Stimulated activated memory B cell treated with anti-CD40 and anti-IgM and Interleukin-4, amounts not matched to agents 10 μg/mL and 1 μg/mL and 100 μg/mL, for 72 hours (primary cell): Measurements from ENCODE around the gene POLK.
"Not testable (repeated sequence)": the region's sequence is repeated elsewhere in the genome, so short reads cannot be mapped to it uniquely, and the experiment has no call there.

Experiments used
- ATAC-seq: fragments of 150-1000 bp; cut with Tn5 transposase; 2 replicates; pipeline ENCODE4 v1.10.0; 2021
- H3K27ac Mint-ChIP-seq: one replicate; pipeline ENCODE4 v1.8.0; 2022; ENCODE audit warnings: mild to moderate bottlenecking, mixed read lengths
- H3K27me3 Mint-ChIP-seq: one replicate; pipeline ENCODE4 v1.8.0; 2022; ENCODE audit warnings: mixed read lengths
- H3K36me3 Mint-ChIP-seq: one replicate; pipeline ENCODE4 v1.8.0; 2022; ENCODE audit warnings: mixed read lengths
- H3K4me1 Mint-ChIP-seq: one replicate; pipeline ENCODE4 v1.8.0; 2022; ENCODE audit warnings: mixed read lengths
- H3K4me3 Mint-ChIP-seq: one replicate; pipeline ENCODE4 v1.8.0; 2022; ENCODE audit warnings: mild to moderate bottlenecking, moderate library complexity, mixed read lengths
- H3K9me3 Mint-ChIP-seq: one replicate; pipeline ENCODE4 v1.8.0; 2022; ENCODE audit warnings: mixed read lengths

Gene POLK

DNA sequence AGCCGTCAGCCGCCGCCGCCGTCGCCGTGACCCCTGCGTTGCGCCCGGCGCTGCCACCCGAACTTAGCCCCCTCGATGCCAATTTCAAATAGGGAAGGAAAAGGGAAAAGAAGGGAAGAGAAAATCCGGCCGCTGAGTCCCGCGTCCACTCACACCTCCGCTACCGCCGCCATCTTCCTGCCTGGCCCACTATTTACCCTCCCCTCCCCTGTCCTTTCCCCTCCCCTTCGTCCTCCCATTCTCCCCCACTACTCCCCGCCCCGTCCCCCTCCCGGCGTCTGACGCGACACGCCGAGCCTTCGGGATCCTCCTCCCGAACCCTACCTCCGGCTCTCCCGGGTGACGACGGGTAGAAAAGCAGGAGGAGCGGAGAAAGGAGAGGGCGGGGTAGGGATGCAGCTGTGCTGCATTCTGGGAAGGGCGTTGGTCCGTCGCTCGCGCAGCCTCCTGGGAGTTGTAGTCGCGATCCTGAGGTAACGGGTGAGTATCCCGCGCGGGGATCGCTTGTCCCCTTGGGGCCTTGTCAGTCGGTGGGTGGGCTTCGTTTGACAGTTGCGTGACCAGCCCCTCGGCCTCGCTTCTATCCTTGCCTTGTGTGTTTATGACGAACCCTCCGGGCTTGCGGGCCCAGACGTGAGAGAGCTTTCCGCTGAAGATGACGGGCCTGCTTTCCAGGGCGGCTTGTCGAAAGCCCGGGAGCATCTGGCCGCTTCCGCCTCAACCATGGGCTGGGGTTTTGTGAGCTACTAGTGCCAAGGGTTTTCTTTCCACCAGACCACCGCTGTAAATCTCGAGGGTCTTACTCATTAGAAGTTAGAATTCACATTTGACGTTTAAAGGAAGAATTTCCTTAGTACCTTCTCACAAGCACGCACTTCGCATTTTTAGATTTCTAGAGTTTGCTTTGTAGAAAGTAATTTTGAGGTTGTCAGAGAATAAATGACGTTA lies at the start of gene POLK, which contains the start of gene CERT1:
Gene POLK (plus strand): TSS at position 457 of the 948 bp plus-strand sequence.
Gene CERT1 (minus strand): TSS at position 195 of the 948 bp plus-strand sequence. CDS start 422 bp downstream, outside the sequence.
- Mint-ChIP-seq H3K27ac (peak within 1 kb of the TSS; percentile 92), H3K4me1 (peaks cover 67% of the 10 kb centered on the region), H3K9me3 (no peaks in the 10 kb centered on the region), H3K4me3 (peak within 1 kb of the TSS; percentile 96), H3K27me3 (no peaks in the 10 kb centered on the region), H3K36me3 (peaks cover 12% of the 10 kb centered on the region)
- peak; percentile 97 for ATAC-seq

DNA sequence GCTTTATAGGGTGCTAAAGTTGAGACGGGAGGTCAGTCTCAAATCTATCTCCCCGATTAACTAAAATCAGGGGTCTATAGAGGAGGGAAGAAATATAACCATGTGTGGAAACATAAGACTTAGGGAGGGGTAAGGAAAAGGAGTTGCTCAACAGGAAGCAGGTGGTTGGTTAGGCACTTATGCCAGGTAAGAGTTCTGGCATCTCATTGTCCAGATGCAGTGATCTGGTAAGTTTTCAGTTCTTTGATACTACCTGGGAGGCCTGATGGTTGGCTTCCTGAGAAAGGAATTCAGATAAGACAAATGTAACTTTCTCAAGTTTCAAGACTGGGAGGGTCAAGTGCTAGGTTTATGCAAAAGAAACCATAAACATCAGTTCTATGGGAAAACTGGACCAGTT lies 48.0 kb upstream of the POLK start:
- H3K27me3 Mint-ChIP-seq, result no peaks in the 10 kb centered on the region
- H3K9me3 Mint-ChIP-seq, result peaks cover 2% of the 10 kb centered on the region
- no peak overlapping the region for H3K27ac Mint-ChIP-seq
- H3K4me1 Mint-ChIP-seq, result peaks cover 64% of the 10 kb centered on the region
- peaks cover 37% of the 10 kb centered on the region for H3K36me3 Mint-ChIP-seq
- ATAC-seq, result no peak
- no peak overlapping the region for H3K4me3 Mint-ChIP-seq

DNA sequence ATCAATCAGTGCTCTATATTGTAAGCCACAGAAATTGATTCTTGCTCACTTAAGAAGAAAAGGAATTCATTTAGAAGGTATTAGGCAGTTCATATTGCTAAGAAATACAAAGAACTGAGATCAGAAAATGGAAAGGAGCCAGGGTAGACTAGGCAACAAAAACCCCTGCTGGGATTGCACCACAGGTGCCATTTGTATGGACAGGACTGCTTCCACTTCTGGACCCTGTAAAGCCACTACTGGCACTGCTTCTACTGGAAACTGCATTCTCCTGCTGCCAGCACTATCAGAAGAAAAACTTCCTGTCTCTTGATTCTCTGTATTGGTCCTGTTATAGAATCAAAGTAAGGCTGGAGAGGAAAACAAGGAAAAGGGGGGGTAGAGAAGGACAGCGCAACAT lies 46.2 kb upstream of the POLK start:
- ATAC-seq, result no peak
- Mint-ChIP-seq H3K4me1 (peaks cover 61% of the 10 kb centered on the region), H3K9me3 (peaks cover 10% of the 10 kb centered on the region), H3K36me3 (peaks cover 49% of the 10 kb centered on the region), H3K27me3 (no peaks in the 10 kb centered on the region), H3K27ac (no peak overlapping the region), H3K4me3 (no peak overlapping the region)

DNA sequence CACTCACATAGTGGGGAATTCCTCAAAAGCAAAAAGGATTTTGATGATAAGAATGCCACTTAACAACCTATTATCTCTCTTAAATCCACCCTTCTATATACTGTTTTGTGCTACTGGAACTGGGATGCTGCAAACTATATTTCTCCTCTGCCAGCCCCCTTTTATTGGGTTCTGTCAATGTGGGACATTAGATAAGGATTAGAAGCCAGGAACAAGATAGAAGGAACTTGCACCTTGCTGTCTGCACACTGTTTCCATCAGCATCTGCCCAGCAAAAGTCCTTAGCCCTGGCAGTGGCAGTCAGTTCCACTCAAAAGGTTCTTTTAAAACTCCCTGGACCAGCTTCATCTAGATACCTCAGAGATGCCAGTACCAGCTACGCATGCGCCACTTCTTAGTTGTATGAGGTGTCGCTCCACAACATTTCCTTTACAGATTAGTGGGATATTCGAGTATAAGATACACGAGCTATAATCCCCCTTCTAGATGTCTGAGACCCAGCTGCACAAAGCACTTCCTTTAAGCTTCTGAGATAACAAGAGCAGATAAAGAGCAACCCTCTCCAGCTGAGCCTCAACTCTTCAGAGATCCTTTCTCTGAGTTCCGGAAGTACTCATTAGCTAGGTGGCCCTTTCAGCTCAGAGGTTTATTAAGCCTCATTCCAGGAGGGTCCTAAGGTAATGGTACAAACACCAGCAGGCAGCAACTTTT lies 45.5 kb upstream of the POLK start:
- H3K4me1 Mint-ChIP-seq, result peaks cover 54% of the 10 kb centered on the region
- H3K36me3 Mint-ChIP-seq, result peaks cover 56% of the 10 kb centered on the region
- H3K27me3 Mint-ChIP-seq, result no peaks in the 10 kb centered on the region
- no peak overlapping the region for H3K27ac Mint-ChIP-seq
- no peak overlapping the region for H3K4me3 Mint-ChIP-seq
- ATAC-seq, result no peak
- H3K9me3 Mint-ChIP-seq, result peaks cover 14% of the 10 kb centered on the region

DNA sequence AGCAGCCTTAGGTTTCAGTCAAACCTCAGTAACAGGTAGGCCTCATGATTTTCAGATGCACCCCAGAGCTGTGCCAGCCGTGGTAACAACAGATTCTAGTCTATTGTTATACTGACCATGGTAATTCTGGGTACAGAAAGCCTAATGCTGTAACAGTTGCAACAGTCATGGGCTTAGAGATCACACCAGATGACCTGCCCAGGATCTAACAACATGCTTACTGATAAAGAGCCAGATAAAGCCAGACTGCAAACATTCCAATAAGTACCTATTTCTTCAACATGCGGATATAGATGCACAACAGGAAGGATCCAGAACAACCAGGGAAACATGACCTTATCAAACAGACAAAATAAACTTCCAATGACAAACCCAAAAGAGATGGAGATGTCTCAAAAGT lies 43.1 kb upstream of the POLK start:
- Mint-ChIP-seq H3K4me3 (no peak overlapping the region), H3K4me1 (peaks cover 41% of the 10 kb centered on the region), H3K36me3 (peaks cover 66% of the 10 kb centered on the region), H3K9me3 (peaks cover 14% of the 10 kb centered on the region), H3K27me3 (no peaks in the 10 kb centered on the region), H3K27ac (no peak overlapping the region)
- ATAC-seq, result no peak

DNA sequence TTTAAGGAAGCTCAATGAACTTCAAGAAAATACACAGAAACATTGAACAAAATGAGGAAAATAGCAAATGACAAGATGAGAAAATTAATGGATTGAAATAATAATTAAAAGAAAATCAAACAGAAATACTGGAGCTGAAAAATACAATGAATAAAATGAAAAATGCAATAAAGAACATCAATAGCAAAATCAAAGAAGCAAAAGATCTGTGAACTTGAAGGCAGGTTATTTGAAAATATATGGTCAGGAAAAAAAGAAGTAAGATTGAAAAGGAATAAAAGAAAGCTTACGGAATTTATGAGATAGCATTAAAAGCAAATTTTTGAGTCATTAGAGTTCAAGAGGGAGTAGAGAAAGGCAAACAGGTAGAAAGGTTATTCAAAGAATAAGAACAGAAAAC lies 42.7 kb upstream of the POLK start:
- H3K4me3 Mint-ChIP-seq, result no peak overlapping the region
- no peak for ATAC-seq
- peaks cover 38% of the 10 kb centered on the region for H3K4me1 Mint-ChIP-seq
- no peaks in the 10 kb centered on the region for H3K27me3 Mint-ChIP-seq
- peaks cover 64% of the 10 kb centered on the region for H3K36me3 Mint-ChIP-seq
- peaks cover 14% of the 10 kb centered on the region for H3K9me3 Mint-ChIP-seq
- no peak overlapping the region for H3K27ac Mint-ChIP-seq

DNA sequence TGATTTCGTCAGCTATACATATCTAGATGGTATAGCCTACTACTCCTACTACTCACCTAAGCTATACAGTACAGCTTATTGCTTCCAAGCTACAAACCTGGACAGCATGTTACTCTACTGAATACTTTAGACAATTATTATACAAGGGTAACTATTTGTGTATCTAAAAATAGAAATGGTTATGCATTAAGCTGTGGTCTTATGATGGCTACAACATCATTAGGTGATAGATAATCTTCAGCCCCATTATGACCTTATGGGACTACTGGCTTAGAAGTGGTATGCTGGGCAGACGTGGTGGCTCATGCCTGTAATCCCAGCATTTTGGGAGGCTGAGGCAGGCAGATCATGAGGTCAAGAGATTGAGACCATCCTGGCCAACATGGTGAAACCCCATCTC lies 40.5 kb upstream of the POLK start:
- H3K9me3 Mint-ChIP-seq, result peaks cover 14% of the 10 kb centered on the region

DNA sequence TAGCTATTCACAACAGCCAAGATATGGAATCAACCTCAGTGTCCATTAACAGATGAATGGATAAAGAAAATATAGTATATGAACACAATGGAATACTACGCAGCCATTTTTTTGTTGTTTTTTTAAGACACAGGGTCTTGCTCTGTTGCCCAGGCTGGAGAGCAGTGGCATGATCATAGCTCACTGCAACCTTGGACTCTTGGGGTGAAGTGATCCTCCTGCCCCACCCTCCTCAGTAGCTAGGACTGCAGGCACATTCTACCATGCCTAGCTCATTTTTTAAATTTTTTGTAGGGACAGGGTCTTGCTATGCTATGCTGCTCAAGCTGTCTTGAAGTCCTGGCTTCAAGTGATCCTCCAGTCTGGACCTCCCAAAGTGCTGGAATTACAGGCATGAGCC lies 38.7 kb upstream of the POLK start:
- Mint-ChIP-seq H3K4me1 (peaks cover 13% of the 10 kb centered on the region), H3K27me3 (no peaks in the 10 kb centered on the region), H3K27ac (no peak overlapping the region), H3K36me3 (peaks cover 63% of the 10 kb centered on the region), H3K9me3 (peaks cover 14% of the 10 kb centered on the region), H3K4me3 (no peak overlapping the region)
- no peak for ATAC-seq

More for the DNA sequence above, 40.5 kb upstream of the POLK start:
- no peak overlapping the region for H3K4me3 Mint-ChIP-seq
- H3K36me3 Mint-ChIP-seq, result peaks cover 67% of the 10 kb centered on the region
- no peak for ATAC-seq
- no peaks in the 10 kb centered on the region for H3K27me3 Mint-ChIP-seq
- H3K27ac Mint-ChIP-seq, result no peak overlapping the region
- H3K4me1 Mint-ChIP-seq, result peaks cover 22% of the 10 kb centered on the region

DNA sequence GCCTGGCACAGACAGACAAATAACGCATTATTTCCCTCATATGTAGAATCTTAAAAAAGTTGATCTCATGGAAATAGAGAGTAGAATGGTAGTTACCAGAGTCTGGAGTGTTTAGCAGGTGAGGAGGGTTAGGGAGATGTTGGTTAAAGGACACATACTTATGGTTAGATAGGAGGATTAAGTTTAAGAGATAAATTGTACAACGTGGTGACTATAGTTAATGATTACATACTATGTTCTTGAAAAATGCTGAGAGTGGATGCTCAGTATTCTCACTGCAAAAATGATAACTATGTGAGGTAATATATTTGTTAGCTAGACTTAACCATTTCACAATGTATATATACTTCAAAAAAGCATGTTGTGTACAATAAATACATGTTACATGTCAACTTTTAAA lies 38.2 kb upstream of the POLK start:
- H3K27me3 Mint-ChIP-seq, result no peaks in the 10 kb centered on the region
- ATAC-seq, result no peak
- H3K4me3 Mint-ChIP-seq, result no peak overlapping the region
- H3K36me3 Mint-ChIP-seq, result peaks cover 64% of the 10 kb centered on the region
- no peak overlapping the region for H3K27ac Mint-ChIP-seq
- H3K9me3 Mint-ChIP-seq, result peaks cover 14% of the 10 kb centered on the region
- peaks cover 13% of the 10 kb centered on the region for H3K4me1 Mint-ChIP-seq

DNA sequence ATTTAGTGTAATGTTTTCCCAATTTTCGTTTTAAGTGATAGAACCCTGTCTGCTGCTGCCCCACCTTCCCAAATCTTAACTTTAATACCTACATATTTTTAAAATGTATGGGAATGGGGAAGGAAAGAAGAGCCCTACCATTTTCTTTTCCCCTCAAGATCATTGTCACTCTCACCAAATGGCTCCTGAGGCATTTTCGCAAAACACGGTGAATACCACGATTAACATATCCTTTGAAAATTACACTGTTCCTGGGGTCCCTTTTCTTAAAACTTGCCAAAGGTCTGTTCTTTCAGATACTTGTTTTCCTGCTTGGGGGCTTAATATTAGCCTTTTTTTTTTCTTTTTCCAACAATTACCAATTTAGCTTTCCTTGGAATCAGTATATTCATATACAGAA lies 36.3 kb upstream of the POLK start:
- ATAC-seq, result no peak
- H3K27ac Mint-ChIP-seq, result no peak overlapping the region
- peaks cover 13% of the 10 kb centered on the region for H3K4me1 Mint-ChIP-seq
- H3K36me3 Mint-ChIP-seq, result peaks cover 58% of the 10 kb centered on the region
- peaks cover 4% of the 10 kb centered on the region for H3K9me3 Mint-ChIP-seq
- H3K27me3 Mint-ChIP-seq, result no peaks in the 10 kb centered on the region
- no peak overlapping the region for H3K4me3 Mint-ChIP-seq

DNA sequence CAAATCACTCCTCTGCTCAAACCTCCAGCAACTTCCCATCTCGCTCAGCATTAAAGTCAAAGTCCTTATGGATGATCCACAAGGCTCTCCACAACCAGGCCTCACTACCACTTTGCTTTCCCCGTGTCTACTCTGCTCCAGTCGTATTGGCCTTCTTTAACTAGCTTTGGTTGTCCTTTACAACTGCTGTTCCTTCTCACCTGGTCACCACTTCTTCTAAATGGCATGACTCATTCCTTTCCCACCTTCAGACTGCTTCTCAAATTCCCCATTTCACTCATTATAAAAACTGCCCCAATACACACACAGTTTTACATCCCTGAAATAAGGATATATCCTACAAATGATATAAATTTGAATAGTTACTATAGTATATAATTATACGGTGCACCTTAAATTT lies 30.7 kb upstream of the POLK start:
- Mint-ChIP-seq H3K9me3 (peaks cover 7% of the 10 kb centered on the region), H3K27me3 (no peaks in the 10 kb centered on the region), H3K36me3 (peaks cover 62% of the 10 kb centered on the region), H3K27ac (no peak overlapping the region), H3K4me1 (peaks cover 39% of the 10 kb centered on the region), H3K4me3 (no peak overlapping the region)
- no peak for ATAC-seq

DNA sequence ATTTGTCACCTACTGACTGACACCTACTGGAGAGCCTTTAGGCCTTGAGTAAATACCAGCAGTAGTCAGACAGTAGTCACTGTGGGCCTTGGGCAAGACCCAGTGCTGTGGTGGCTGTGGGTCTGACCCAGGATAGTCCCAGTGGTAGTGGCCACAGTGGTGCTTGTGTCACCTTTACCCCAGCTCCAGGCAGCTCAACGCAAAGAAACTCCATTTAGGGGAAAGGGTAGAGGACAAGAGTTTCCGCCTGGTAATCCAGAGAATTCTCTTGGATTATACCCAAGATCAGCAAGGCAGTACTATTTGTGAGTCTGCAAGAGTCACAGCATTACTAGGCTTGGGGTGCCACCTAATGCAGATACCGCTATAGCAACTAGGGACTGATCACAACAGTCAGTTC lies 29.2 kb upstream of the POLK start:
- no peak overlapping the region for H3K27ac Mint-ChIP-seq

DNA sequence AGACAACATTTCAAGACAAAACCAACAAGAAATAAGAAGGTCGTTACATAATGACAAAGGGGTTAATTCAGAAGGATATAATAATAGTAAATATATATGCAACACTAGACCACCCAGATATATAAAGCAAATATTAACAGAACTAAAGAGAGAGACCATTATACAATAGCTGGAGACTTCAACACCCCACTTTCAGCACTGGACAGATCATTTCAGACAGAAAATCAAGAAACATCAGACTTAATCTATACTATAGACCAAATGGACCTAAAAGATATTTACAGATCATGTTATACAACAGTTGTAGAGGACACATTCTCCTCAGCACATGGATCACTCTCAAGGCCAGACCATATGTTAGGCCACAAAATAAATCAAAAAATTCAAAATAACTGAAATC lies 27.1 kb upstream of the POLK start:
- Mint-ChIP-seq H3K27me3 (no peaks in the 10 kb centered on the region), H3K27ac (no peak overlapping the region), H3K4me1 (peaks cover 58% of the 10 kb centered on the region), H3K36me3 (peaks cover 80% of the 10 kb centered on the region), H3K9me3 (peaks cover 26% of the 10 kb centered on the region), H3K4me3 (no peak overlapping the region)
- ATAC-seq, result no peak

More for the DNA sequence above, 29.2 kb upstream of the POLK start:
- no peaks in the 10 kb centered on the region for H3K27me3 Mint-ChIP-seq
- no peak for ATAC-seq
- peaks cover 54% of the 10 kb centered on the region for H3K4me1 Mint-ChIP-seq
- peaks cover 71% of the 10 kb centered on the region for H3K36me3 Mint-ChIP-seq
- no peak overlapping the region for H3K4me3 Mint-ChIP-seq
- peaks cover 19% of the 10 kb centered on the region for H3K9me3 Mint-ChIP-seq

DNA sequence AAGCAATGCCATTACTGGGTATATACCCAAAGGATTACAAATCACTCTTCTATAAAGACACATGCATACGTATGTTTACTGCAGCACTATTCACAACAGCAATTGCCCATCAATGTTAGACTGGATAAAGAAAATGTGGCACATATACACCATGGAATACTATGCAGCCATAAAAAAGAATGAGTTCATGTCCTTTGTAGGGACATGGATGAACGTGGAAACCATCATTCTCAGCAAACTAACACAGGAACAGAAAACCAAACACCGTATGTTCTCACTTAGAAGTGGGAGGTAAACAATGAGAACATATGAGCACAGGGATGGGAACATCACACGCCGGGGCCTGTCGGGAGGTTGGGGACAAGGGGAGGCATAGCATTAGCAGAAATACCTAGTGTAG lies 21.8 kb upstream of the POLK start:
- H3K36me3 Mint-ChIP-seq, result peaks cover 94% of the 10 kb centered on the region
- H3K27ac Mint-ChIP-seq, H3K4me3 Mint-ChIP-seq, H3K27me3 Mint-ChIP-seq, ATAC-seq: not testable (repeated sequence)
- peaks cover 26% of the 10 kb centered on the region for H3K9me3 Mint-ChIP-seq
- peaks cover 50% of the 10 kb centered on the region for H3K4me1 Mint-ChIP-seq

DNA sequence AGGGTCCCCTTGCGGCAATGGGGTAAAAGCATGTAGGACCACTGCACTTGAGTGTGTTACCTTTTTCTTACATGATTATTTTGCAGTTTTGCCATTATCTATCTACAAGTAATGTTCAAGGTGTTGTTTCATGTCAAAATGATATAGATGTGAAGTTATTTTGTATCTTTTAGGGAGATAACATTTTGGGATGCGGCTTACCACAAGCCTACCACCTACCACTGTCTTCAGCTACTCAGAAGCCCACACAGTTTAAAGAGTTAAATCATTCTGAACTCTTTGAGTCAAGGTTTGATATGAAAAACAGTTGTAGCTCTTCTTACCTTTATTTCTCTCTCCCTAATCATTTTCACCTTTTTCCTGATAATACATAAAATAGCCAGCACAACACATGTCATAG lies 20.1 kb upstream of the POLK start:
- no peak for ATAC-seq
- H3K4me1 Mint-ChIP-seq, result peaks cover 36% of the 10 kb centered on the region
- no peaks in the 10 kb centered on the region for H3K27me3 Mint-ChIP-seq
- H3K27ac Mint-ChIP-seq, result no peak overlapping the region
- H3K36me3 Mint-ChIP-seq, result peaks cover 84% of the 10 kb centered on the region
- peaks cover 21% of the 10 kb centered on the region for H3K9me3 Mint-ChIP-seq
- H3K4me3 Mint-ChIP-seq, result no peak overlapping the region
